ENCODE measurements around the gene NAA30. TPM values are rescaled to one million over a fixed set of nuclear protein-coding genes. Genes with fewer than 3 reads are reported as not detected.
"Not testable (repeated sequence)": the region's sequence is repeated elsewhere in the genome, so short reads cannot be mapped to it uniquely, and the experiment has no call there.

NAA30 gene
- total RNA-seq, 1 experiment from 2014 or later, result 14.0 TPM

GRCh38 chr14:57364659-57365450 is 25.5 kb upstream of the NAA30 start (continued):
- TF ChIP-seq, protein P1, sequence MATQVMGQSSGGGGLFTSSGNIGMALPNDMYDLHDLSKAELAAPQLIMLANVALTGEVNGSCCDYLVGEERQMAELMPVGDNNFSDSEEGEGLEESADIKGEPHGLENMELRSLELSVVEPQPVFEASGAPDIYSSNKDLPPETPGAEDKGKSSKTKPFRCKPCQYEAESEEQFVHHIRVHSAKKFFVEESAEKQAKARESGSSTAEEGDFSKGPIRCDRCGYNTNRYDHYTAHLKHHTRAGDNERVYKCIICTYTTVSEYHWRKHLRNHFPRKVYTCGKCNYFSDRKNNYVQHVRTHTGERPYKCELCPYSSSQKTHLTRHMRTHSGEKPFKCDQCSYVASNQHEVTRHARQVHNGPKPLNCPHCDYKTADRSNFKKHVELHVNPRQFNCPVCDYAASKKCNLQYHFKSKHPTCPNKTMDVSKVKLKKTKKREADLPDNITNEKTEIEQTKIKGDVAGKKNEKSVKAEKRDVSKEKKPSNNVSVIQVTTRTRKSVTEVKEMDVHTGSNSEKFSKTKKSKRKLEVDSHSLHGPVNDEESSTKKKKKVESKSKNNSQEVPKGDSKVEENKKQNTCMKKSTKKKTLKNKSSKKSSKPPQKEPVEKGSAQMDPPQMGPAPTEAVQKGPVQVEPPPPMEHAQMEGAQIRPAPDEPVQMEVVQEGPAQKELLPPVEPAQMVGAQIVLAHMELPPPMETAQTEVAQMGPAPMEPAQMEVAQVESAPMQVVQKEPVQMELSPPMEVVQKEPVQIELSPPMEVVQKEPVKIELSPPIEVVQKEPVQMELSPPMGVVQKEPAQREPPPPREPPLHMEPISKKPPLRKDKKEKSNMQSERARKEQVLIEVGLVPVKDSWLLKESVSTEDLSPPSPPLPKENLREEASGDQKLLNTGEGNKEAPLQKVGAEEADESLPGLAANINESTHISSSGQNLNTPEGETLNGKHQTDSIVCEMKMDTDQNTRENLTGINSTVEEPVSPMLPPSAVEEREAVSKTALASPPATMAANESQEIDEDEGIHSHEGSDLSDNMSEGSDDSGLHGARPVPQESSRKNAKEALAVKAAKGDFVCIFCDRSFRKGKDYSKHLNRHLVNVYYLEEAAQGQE (IDR thresholded peaks at IDR 0.05; ENCODE audit: low read depth), result no peak
- TF ChIP-seq POLR2A (IDR thresholded peaks at IDR 0.05; ENCODE audit: borderline replicate concordance, extremely low read depth, insufficient read depth, insufficient read length), result no peak
- no peak for TF ChIP-seq MAX (IDR thresholded peaks at IDR 0.05)
- TF ChIP-seq ELF1 (IDR thresholded peaks at IDR 0.05; ENCODE audit: borderline replicate concordance, low read depth), result no peak

GRCh38 chr14:57370187-57370586 is 20.2 kb upstream of the NAA30 start:
- BruUV-seq (replicated peaks); H2AFZ ChIP-seq (ENCODE audit: low read depth, low read length, poor library complexity, severe bottlenecking); H3K4me1 ChIP-seq (ENCODE audit: control insufficient read depth in 1 of 2, insufficient read depth in 2 of 2, low read length in 2 of 2); ATAC-seq; H3K9ac ChIP-seq (ENCODE audit: low read length); H3K9me2 ChIP-seq (ENCODE audit: insufficient read depth); RAD21 ChIA-PET (ENCODE audit: low non-redundant PET in 1 of 2, low total read pairs in 2 of 2, uncharacterized antibody in 2 of 2, unreplicated experiment in 2 of 2); DNase-seq (ENCODE audit: low read depth, low spot score); H3K27ac ChIP-seq (ENCODE audit: low read depth, low read length); H3K27me3 ChIP-seq (ENCODE audit: insufficient read depth, low read length); H3K4me3 ChIP-seq (replicated peaks in 1 of 2; ENCODE audit: low read depth in 1 of 2, low read length in 2 of 2); H3K79me2 ChIP-seq (ENCODE audit: insufficient read depth, low read length); CTCF ChIA-PET; H3K9me3 ChIP-seq (ENCODE audit: control insufficient read depth in 1 of 2, insufficient read depth in 1 of 2, low read depth in 1 of 2, low read length in 2 of 2); POLR2A ChIA-PET; H4K20me1 ChIP-seq (ENCODE audit: insufficient read depth); H3K4me2 ChIP-seq (ENCODE audit: low read length); H3K36me3 ChIP-seq (ENCODE audit: control insufficient read depth in 1 of 2, insufficient read depth in 2 of 2, low read length in 2 of 2): not testable (repeated sequence)
- intact Hi-C loops (cut with micrococcal nuclease), result loop anchor here (10.0 kb wide), 1 partner anchor 165 kb away; no protein-coding TSS in a partner anchor
